NCI-H187 treated with DMSO at 0.1 percent for 48 hours (cell line): ENCODE measurements around the gene NXPE4.
"Not testable (repeated sequence)": the region's sequence is repeated elsewhere in the genome, so short reads cannot be mapped to it uniquely, and the experiment has no call there.

ENCODE experiments used
- DNase-seq: peaks from one replicate; lab custom pipeline; 2025; lab: John Stamatoyannopoulos, UW

Gene NXPE4

DNA sequence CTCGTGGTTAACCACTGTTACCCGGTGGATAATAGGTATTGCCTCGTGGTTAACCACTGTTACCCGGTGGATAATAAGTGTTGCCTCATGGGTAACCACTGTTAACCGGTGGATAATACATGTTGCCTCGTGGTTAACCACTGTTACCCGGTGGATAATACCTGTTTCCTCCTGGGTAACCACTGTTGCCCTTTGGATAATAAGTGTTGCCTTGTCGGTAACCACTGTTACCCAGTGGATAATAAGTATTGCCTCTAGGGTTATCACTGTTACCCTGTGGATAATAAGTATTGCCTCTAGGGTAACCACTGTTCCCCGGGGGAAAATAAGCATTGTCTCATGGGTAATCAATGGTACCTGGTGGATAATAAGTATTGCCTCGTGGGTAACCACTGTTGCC is 15.0 kb upstream of the NXPE4 start:
- no peak for DNase-seq

DNA sequence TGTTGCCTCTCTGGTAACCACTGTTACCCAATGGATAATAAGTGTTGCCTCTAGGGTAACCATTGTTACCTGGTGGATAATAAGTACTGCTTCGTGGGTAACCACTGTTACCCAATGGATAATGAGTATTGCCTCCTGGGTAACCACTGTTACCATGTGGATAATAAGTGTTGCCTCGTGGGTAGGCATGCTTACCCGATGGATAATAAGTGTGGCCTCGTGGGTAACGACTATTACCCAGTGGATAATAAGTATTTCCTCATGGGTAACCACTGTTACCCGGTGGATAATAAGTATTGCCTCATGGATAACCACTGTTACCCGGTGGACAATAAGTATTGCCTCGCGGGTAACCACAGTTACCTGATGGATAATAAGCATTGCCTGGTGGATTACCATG is 13.8 kb upstream of the NXPE4 start:
- DNase-seq = no peak

DNA sequence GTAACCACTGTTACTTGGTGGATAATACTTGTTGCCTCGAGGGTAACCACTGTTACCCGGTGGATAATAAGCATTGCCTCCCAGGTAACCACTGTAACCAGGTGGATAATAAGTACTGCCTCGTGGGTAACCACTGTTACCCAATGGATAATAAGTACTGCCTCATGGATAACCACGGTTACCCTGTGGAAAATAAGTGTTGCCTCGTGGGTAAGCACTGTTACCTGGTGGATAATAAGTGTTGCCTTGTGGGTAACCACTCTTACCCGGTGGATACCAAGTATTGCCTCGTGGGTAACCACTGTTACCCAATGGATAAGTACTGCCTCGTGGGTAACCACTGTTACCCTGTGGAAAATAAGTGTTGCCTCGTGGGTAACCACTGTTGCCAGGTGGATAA is 13.0 kb upstream of the NXPE4 start:
- not testable (repeated sequence) for DNase-seq

DNA sequence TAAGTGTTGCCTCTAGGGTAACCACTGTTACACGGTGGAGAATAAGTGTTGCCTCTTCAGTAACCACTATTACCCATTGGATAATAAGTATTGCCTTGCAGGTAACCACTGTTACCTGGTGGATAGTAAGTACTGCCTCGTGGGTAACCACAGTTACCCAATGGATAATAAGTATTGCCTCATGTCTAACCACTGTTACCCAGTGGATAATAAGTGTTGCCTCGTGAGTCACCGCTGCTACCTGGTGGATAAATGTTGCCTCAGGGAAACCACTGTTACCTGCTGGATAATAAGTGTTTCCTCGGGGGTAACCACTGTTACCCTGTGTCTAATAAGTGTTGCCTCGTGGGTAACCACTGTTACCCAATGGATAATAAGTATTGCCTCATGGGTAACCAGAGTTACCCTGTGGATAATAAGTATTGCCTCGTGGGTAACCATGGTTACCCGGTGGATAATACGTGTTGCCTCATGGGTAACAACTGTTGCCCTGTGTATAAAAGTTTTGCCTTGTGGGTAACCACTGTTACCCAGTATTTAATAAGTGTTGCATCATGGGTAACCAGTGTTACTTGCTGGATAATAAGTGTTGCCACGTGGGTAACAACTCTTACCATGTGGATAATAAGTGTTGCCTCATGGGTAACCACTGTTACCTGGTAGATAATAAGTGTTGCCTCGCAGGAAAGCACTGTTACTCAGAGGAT is 12.3 kb upstream of the NXPE4 start:
- DNase-seq = no peak

GRCh38 chr11:114606802-114607075 is 11.2 kb upstream of the NXPE4 start:
- not testable (repeated sequence) for DNase-seq

DNA sequence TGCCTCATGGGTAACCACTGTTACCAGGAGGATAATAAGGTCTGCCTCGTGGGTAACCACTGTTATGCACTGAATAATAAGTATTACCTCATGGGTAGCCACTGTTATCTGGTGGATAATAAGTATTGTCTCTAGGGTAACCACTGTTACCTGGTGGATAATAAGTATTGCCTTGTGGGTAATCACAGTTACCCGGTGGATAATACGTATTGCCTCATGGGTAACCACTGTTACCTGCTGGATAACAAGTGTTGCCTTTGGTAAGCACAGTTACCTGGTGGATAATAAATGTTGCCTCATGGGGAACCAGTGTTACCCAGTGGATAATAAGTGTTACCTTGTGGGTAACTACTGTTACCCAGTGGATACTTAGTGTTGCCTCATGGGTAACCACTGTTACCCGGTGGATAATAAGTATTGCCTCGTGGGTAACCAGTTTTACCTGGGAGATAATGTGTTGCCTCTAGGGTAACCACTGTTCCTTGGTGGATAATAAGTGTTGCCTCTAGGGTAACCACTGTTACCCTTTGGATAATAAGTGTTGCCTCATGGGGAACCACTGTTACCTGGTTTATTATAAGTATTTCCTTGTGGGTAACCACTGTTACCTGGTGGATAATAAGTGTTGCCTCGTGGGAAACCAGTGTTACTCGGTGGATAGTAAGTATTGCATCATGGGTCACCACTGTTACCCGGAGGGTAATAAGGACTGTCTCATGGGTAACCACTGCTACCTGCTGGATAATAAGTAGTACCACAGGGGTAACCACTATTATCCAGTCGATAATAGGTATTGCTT is 10.6 kb upstream of the NXPE4 start:
- no peak for DNase-seq

DNA sequence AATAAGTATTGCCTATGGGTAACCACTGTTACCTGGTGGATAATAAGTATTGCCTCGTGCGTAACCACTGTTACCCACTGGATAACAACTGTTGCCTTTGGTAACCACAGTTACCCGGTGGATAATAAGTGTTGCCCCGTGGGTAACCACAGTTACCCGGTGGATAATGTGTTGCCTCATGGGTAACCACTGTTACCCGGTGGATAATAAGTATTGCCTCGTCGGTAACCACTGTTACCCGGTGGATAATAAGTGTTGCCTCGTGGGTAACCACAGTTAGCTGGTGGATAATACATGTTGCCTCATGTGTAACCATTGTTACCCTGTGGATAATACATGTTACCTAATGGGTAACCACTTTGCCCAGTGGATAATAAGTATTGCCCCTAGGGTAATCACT is 9.8 kb upstream of the NXPE4 start:
- DNase-seq = no peak

GRCh38 chr11:114604886-114605285 is 9.3 kb upstream of the NXPE4 start:
- DNase-seq = no peak

DNA sequence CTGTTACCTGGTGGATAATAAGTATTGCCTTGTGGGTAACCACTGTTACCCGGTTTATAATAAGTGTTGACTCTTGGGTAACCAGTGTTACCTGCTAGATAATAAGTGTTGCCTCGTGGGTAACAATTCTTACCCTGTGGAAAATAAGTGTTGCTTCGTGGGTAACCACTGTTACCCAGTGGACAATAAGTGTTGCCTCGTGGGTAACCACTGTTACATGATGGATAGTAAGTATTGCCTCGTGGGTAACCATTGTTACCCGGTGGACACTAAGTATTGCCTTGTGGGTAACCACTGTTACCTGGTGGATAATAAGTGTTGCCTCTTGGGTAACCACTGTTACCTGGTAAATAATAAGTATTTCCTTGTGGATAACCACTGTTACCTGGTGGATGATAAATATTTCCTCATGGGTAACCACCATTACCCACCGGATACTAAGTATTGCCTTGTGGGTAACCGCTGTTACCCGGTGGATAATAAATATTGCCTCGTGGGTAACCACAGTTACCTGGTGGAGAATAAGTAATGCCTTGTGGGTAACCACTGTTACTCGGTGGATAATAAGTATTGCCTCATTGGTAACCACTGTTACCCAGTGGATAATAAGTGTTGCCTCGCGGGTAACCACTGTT is 8.7 kb upstream of the NXPE4 start:
- DNase-seq = no peak

DNA sequence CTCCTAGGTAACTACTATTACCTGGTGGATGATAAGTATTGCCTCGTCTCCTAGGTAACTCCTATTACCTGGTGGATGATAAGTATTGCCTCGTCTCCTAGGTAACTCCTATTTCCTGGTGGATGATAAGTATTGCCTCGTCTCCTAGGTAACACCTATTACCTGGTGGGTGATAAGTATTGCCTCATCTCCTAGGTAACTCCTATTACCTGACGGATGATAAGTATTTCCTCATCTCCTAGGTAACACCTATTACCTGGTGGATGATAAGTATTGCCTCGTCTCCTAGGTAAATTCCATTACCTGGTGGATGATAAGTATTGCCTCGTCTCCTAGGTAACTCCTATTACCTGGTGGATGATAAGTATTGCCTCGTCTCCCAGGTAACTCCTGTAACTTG is 7.6 kb upstream of the NXPE4 start:
- not testable (repeated sequence) for DNase-seq

DNA sequence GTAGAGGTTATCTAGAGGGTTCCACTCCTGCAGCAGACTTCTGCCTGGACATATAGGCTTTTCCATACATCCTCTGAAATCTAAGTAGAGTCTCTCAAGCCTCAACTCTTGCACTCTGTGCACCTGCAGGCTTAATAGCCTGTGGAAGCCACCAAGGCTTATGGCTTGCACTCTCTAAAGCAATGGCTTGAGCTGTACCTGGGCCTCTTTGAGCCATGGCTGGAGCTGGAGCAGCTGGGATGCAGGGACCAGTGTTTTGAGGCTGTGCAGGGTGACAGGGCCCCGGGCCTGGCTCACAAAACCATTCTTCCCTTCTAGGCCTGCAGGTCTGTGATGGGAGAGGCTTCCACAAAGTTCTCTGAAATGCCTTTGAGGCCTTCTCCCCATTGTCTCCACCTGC is 2.9 kb upstream of the NXPE4 start:
- DNase-seq = no peak

DNA sequence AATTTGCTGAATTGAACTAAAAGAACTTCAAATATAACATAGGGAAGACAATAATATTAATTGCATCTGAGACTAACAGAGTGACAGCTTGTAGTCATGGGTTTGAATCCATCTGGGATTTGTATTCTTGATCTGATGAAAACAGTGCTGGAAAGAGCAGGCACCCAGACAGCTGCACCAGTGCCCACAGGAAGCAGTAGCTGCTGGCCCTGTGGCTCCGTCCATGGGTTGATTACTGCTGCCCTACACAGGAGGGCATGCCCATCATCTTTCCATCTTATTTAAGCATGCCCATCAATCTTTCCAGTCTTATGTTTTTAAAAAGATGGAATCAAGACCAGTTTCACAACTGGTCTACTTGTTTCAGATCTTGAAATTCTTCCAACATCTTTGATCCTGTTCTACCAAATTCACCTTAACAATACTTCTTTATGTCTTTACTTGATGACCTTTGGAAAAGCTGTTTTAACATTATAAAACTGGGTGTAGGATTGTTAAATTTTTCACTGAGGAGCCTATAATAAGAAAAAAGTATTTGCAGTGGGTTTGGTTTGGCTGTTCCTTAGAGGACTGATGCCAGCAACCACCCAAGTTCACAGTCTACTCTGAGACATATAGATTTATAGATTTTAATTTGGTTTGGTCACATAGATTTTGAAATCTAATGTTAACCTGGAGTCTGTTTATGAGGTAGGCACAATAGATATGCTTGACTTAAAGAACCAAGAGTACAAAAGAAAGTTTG is 761 bp upstream of the NXPE4 start:
- no peak for DNase-seq

DNA sequence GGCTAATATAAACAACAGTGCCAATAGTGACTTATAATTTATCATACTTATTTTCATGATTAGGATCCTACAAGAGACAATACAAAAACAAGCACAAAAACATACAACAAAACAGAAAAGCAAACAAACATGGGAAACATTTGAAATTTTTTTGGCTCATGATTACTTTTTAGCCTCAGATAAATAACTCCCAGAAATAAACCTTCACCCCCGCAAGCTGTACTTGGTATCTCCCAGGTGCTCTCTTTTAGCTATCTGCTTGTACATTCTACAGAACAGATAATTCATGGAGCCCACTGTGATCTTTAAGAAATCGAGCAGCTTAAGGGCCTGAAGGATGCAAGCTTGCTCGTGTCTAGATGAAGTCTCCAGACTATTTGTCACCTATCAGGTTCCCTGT is 883 bp downstream of the NXPE4 start:
- no peak for DNase-seq

DNA sequence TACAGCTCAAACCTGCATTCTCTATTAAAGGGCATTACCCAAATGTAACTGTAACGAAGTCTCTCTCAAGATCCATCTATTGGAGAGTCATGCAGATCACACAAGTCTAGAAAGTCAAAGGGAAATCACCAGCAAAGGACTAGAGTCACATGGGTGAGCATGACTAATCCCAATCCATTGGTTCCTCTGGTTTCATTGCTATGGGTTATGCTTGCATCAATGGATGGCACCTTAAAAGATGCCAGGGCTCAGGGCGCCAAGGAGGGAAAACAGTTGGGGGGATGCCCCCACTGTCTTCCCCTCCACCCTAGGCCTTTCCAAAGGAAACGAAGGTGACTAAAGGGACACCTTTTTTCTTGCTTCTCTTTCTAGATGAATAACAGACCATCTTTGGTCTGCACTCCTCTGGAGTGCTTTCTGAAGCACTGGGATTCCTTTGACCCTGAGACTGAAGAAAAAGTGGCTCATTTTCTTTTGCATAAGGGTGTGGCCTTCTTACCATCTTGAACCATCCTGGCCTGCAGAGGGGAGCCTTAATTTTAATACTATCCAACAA is 8.1 kb downstream of the NXPE4 start:
- DNase-seq = no peak

GRCh38 chr11:114586797-114587196 is 8.8 kb downstream of the NXPE4 start:
- DNase-seq = no peak

DNA sequence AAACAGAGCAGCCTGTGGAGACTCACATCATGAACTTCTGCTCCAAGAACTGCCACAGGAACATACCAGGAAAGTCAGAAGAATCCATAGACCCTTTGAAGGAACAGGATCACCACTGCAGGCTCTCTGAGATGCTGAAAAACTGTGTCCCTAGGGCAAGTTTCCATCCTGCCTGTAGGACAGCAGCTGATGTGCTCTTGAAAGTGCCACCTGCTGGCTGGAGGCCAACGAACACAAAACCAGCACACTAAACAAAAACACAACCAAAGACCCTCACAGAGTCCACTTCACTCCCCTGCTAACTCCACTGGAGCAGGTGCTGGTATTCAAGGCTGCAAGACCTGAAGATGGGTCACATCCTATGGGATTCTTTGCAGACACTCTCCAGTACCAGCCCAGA is 23.9 kb downstream of the NXPE4 start:
- DNase-seq = no peak

DNA sequence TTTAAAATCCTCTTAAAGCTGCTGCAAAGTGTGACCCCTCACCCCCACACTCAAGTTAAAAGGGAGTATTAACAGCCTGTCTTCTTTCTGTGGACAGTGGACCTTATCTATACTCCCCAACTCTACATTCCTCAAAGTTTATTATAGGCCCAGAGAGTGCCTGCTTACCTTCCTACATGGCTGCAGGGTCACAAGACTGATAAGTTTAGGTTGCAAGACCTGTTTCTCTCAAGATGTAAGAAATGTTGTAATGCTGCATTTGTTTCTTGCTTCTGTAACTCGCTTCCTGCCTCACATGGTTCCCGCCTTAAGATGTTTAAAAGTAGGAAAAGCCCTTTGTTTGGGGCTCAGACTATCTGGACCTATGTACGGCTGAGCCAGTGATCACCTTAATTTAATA is 25.8 kb downstream of the NXPE4 start:
- no peak for DNase-seq

DNA sequence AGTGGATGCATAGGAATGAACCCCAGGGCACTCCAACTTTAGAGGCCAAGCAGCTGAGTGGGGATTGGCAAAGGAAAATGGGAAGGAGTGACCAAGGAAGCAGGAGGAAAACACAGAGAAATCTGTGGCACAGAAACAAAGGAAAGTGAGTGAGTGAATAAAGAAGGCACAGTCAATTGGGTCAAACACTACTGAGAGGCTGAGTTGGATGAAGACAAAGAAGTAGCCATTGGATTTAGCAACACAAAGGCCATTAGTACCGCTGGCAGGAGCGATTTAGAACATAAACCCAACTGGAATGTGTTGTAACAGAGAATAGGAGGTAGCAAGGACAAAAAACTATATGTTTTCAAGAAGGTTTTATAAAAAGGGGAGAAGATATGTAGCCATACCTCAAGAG is 29.3 kb downstream of the NXPE4 start:
- DNase-seq = no peak

DNA sequence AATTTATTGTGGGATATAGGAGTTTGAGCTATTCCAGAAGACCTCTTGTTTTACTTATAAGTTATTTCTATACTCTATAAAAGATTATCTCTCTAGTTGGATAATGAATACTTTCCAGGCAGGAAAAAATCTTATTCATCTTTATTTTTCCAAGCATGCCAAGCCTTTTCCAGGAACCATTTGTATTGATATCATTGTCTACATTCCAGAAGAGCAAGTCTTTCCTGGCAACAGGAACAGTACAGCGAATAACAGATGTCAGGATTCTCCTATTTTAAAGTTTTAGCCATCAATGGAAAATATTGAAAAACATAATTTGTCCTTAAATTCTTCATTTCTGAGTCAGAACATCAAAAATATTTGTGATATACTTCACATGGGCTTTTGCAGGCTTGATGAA is 30.8 kb downstream of the NXPE4 start:
- no peak for DNase-seq

- DNase-seq = no peak
These were observed 32.5 kb downstream of the NXPE4 start for GRCh38 chr11:114563077-114563476.

- no peak for DNase-seq
These were observed 33.2 kb downstream of the NXPE4 start for GRCh38 chr11:114562166-114562916.
